Heart left ventricle (tissue), 13 donors: ENCODE data around the gene MAP3K3.

Source experiments
- POLR2A ChIP-seq, 2 donors: fragments of 450-650 bp; IDR thresholded peaks; one replicate each; pipeline ENCODE4 v1.6.1; 2017; ENCODE audit warnings: antibody characterized with exemption in 2 of 2, mild to moderate bottlenecking in 2 of 2, moderate library complexity in 2 of 2
- TF ChIP-seq, protein P1 (sequence below), 12 donors: fragments of 200-600 bp; sonication (generic) in 4 of 12; IDR thresholded peaks; one replicate each; pipeline versions ENCODE4 v1.5.0 to v1.8.0; 2018 to 2022; ENCODE audit warnings: antibody characterized with exemption in 12 of 12, mild to moderate bottlenecking in 5 of 12
- donor health status: ischemic (EF 13 %, LVEDD 7.1; RV severe dilation, severe dysfunction).
- donor health status: DM: no; HTN: yes; CAD: no.
- donor health status: DM: no; HTN: no; CAD: no.
- donor health status: ischemic (EF 25% LVEDD 6.9; RV normal size, moderate dysfunction).
- donor health status: ischemic (EF 25% LVEDD 5.7; RV mildly dilated, moderate dysfunction).
- donor health status: ischemic (EF 35%, LVEDD 5.7; RV mildly dilated, moderate dysfunction).
- donor health status: nonischemic (EF 11% LVEDD 7.7; RV severe dilation, severe dysfunction).
- donor health status: DM: yes; HTN: yes; CAD: no.
- donor health status: PGD.
- donor health status: ischemic (EF 29% LVEDD 5.4; RV normal size, mild dysfunction).
- donor health status: nonischemic (EF 23%, LVEDD 6.1; RV moderate dilation, normal function).

DNA sequence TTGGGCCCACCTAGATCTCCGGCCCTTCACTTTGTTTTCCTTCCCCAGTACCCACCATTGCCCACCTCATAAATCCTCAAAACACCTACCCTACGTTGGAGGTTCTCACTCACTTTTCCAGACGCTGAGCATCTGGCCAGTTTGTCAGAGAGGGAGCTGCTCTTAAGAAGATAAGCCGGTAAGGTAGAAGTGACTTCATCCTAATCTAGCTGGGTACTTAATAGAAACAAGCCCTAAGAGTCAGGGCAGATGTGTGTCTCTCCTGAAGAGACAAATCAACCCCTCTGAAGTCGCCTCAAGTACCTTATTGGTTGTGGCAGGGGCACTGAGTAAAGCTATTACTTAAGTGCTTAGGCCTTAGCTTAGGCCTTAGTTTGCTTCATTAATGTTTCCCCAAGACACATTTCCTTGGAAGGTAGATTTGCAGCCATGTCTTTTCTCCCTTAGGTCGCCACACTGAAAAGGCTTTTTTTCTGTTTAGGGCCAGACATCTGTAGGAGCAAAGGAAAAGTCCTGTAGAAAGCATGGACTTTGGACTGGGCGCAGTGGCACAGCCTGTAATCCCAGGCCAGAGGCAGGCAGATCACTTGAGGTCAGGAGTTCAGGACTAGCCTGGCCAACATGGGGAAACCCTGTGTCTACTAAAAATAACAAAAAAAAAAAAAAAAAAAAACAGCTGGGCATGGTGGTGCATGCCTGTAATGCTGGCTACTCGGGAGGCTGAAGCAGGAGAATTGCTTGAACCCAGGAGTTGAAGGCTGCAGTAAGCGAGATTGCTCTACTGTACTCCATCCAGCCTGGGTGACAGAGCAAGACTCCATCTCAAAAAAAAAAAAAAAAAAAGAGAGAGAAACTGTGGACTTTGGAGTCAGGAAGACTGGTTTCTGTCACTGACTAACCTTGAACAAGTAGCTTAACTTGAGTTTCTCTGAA is 20.5 kb upstream of the MAP3K3 start:
- TF ChIP-seq POLR2A (IDR thresholded peaks at IDR 0.05): no peak
- TF ChIP-seq, protein P1, sequence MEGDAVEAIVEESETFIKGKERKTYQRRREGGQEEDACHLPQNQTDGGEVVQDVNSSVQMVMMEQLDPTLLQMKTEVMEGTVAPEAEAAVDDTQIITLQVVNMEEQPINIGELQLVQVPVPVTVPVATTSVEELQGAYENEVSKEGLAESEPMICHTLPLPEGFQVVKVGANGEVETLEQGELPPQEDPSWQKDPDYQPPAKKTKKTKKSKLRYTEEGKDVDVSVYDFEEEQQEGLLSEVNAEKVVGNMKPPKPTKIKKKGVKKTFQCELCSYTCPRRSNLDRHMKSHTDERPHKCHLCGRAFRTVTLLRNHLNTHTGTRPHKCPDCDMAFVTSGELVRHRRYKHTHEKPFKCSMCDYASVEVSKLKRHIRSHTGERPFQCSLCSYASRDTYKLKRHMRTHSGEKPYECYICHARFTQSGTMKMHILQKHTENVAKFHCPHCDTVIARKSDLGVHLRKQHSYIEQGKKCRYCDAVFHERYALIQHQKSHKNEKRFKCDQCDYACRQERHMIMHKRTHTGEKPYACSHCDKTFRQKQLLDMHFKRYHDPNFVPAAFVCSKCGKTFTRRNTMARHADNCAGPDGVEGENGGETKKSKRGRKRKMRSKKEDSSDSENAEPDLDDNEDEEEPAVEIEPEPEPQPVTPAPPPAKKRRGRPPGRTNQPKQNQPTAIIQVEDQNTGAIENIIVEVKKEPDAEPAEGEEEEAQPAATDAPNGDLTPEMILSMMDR (IDR thresholded peaks at IDR 0.05): no peak
